Dendritic cell treated with granulocyte-macrophage colony-stimulating factor and Interleukin-4, amounts not matched to agents 40 ng/mL and 50 ng/mL, for 4 days (primary cell): Measurements from ENCODE around the gene OXSR1.
"Not testable (repeated sequence)": the region's sequence is repeated elsewhere in the genome, so short reads cannot be mapped to it uniquely, and the experiment has no call there.

Experiments used
- H3K27ac Mint-ChIP-seq: one replicate; pipeline ENCODE4 v1.8.0; 2022; ENCODE audit warnings: mild to moderate bottlenecking, mixed read lengths
- H3K27me3 Mint-ChIP-seq: one replicate; pipeline ENCODE4 v1.8.0; 2022; ENCODE audit warnings: mild to moderate bottlenecking, mixed read lengths
- H3K36me3 Mint-ChIP-seq: one replicate; pipeline ENCODE4 v1.8.0; 2022; ENCODE audit warnings: low read depth, mixed read lengths
- H3K4me1 Mint-ChIP-seq: one replicate; pipeline ENCODE4 v1.8.0; 2022; ENCODE audit warnings: low read depth, mixed read lengths
- H3K4me3 Mint-ChIP-seq: one replicate; pipeline ENCODE4 v1.8.0; 2022; ENCODE audit warnings: mild to moderate bottlenecking, moderate library complexity, mixed read lengths
- H3K9me3 Mint-ChIP-seq: one replicate; pipeline ENCODE4 v1.8.0; 2022; ENCODE audit warnings: mixed read lengths
- intact Hi-C: fragments of 100-400 bp; cut with micrococcal nuclease; formaldehyde crosslinking; loops from one replicate; pipeline ENCODE4 v1.15.0; 2022

OXSR1 gene

DNA sequence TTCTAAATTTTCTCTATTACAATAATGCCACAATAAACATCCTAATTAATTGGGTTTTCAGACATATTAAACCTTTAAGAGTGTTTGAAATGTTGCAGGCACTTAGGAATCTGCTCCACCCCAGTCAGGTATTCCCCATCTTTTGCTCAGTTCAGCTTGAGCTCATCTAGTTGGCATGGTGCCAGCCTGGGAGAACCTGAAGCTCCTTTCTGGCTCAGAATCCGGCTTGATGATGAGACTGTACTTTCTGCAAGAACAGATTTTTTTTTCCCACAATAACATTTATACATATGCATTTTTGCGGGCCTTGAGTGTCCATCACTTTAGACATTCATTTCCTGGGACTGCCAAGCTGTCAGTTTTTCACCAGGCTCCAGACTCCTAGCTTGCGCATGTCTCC lies 7.7 kb upstream of the OXSR1 start:
- Mint-ChIP-seq H3K9me3 (no peaks in the 10 kb centered on the region), H3K27me3 (no peaks in the 10 kb centered on the region), H3K36me3 (no peaks in the 10 kb centered on the region), H3K27ac (no peak overlapping the region), H3K4me3 (no peak overlapping the region), H3K4me1 (peaks cover 32% of the 10 kb centered on the region)
- intact Hi-C loops = no loop called here

- intact Hi-C loops = no loop called here
- Mint-ChIP-seq H3K27me3 (no peaks in the 10 kb centered on the region), H3K4me1 (peaks cover 23% of the 10 kb centered on the region), H3K9me3 (no peaks in the 10 kb centered on the region), H3K36me3 (no peaks in the 10 kb centered on the region), H3K4me3 (no peak overlapping the region), H3K27ac (peak overlapping the region; percentile 27)
Measured at GRCh38 chr3:38158472-38158871, 6.9 kb upstream of the OXSR1 start.

GRCh38 chr3:38160704-38161103 lies 4.6 kb upstream of the OXSR1 start:
- H3K27ac Mint-ChIP-seq, intact Hi-C loops, H3K27me3 Mint-ChIP-seq, H3K4me3 Mint-ChIP-seq, H3K36me3 Mint-ChIP-seq, H3K9me3 Mint-ChIP-seq: not testable (repeated sequence)
- peaks cover 19% of the 10 kb centered on the region for H3K4me1 Mint-ChIP-seq

DNA sequence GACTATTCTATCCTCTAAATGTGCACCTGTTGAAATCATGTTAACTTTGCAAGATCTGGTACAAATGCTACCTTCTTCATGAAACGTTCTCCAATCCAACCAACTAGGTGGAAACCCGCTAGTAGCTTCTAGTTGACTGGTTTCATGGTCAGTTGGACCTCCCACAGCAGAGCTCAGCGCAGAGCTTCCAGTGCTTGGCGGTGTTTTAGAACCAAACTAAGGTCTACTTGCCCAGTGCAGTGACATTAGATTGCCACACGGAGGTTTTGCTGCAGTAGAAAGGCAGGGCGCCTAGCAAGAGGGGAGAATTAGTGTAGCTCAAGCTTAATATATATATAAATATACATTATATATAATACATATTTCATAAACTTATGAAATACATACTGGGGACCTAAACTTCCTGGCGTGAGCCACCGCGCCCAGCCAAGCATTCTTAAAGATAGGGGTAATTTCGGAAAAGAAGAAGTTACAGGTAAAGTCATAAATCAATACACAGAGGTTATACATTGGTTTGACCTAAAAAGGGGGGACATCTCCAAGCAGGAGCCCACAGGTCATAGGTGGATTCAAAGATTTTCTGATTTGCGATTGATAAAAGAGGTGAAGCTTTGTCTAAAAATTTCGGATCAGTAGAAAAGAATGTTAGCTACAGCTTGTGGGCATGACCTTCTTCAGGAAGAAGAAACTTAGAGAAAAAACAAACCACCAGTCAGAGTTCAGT lies 2.1 kb upstream of the OXSR1 start:
- Mint-ChIP-seq H3K4me3 (no peak overlapping the region), H3K27me3 (no peaks in the 10 kb centered on the region), H3K9me3 (no peaks in the 10 kb centered on the region), H3K4me1 (peaks cover 43% of the 10 kb centered on the region), H3K27ac (peak overlapping the region; percentile 96), H3K36me3 (peaks cover 22% of the 10 kb centered on the region)
- intact Hi-C loops = no loop called here

GRCh38 chr3:38163841-38164642 lies 1.3 kb upstream of the OXSR1 start:
- no peaks in the 10 kb centered on the region for H3K27me3 Mint-ChIP-seq
- H3K4me3 Mint-ChIP-seq = peak overlapping the region; percentile 92
- H3K36me3 Mint-ChIP-seq = peaks cover 24% of the 10 kb centered on the region
- intact Hi-C loops = loop anchor here (1.0 kb wide), 1 partner anchor 12 kb away; no protein-coding TSS in a partner anchor
- H3K9me3 Mint-ChIP-seq = no peaks in the 10 kb centered on the region
- peak overlapping the region; percentile 96 for H3K27ac Mint-ChIP-seq
- H3K4me1 Mint-ChIP-seq = peaks cover 43% of the 10 kb centered on the region

DNA sequence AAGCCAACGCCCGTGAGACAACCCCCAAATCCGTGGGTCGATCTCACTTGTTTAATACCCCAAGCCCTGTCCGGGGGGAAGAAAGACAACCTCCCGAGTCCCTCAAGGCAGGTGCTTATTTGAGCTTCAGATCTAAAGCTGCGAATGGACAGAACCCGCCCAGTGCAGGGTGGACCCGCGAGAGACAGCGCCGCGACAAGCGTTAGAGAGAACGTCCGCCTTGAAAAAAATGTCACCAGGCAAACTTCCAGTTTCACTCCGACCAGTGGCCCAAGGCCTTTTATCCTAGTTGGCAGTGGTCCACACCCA lies 740 bp upstream of the OXSR1 start:
- Mint-ChIP-seq H3K36me3 (peaks cover 24% of the 10 kb centered on the region), H3K27me3 (no peaks in the 10 kb centered on the region), H3K4me1 (peaks cover 48% of the 10 kb centered on the region), H3K9me3 (no peaks in the 10 kb centered on the region), H3K27ac (peak overlapping the region; percentile 96), H3K4me3 (peak overlapping the region; percentile 92)
- intact Hi-C loops = loop anchor here (1.0 kb wide), 1 partner anchor 12 kb away; no protein-coding TSS in a partner anchor

- Mint-ChIP-seq H3K4me1 (peaks cover 50% of the 10 kb centered on the region), H3K9me3 (no peaks in the 10 kb centered on the region), H3K27me3 (no peaks in the 10 kb centered on the region), H3K27ac (peak overlapping the region; percentile 96), H3K36me3 (peaks cover 24% of the 10 kb centered on the region), H3K4me3 (peak overlapping the region; percentile 92)
- intact Hi-C loops = loop anchor here (1.0 kb wide), 1 partner anchor 29 kb away; the partner anchor contains the start of gene ACAA1
Measured at GRCh38 chr3:38165722-38166387, 518 bp downstream of the OXSR1 start.

DNA sequence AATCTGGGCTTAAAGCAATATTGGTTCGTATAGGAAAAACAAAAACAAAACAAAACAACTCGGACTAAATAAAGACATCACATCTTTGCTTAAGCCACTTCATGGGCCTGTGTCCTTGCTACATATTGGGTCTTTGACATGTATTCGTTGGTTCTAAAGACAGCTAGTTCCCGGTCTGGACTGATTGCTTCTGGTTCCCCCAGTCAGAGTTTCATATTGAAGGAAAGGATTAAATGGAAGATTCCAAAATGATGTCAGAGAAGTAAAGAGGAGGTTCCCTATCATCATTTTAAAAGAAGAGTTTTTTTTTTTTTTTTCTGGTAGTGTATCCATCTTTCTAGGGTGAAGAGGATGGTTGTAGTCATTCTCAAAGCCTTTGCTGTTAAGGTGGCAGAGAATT lies 2.3 kb downstream of the OXSR1 start:
- peaks cover 50% of the 10 kb centered on the region for H3K4me1 Mint-ChIP-seq

GRCh38 chr3:38168151-38169026 lies 3.1 kb downstream of the OXSR1 start:
- H3K4me1 Mint-ChIP-seq = peaks cover 50% of the 10 kb centered on the region
- no peaks in the 10 kb centered on the region for H3K9me3 Mint-ChIP-seq
- intact Hi-C loops = no loop called here

More for the DNA sequence above, 2.3 kb downstream of the OXSR1 start:
- H3K36me3 Mint-ChIP-seq = peaks cover 24% of the 10 kb centered on the region
- no peaks in the 10 kb centered on the region for H3K9me3 Mint-ChIP-seq
- intact Hi-C loops = no loop called here
- H3K27me3 Mint-ChIP-seq = no peaks in the 10 kb centered on the region
- H3K4me3 Mint-ChIP-seq = no peak overlapping the region
- no peak overlapping the region for H3K27ac Mint-ChIP-seq

DNA sequence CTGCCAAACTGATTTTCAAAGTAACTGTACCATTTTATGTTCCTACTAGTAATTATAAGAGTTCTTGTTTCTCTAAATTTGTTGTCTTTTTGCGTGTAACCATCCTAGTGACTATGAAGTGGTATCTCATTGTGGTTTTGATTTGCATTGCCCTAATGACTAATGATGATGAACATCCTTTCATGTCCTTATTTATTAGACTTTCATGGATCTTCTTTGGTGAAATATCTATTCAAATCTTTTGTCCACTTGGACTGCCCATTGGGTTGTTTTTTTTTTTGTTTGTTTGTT lies 3.6 kb downstream of the OXSR1 start:
- Mint-ChIP-seq H3K27ac (no peak overlapping the region), H3K4me3 (no peak overlapping the region), H3K4me1 (peaks cover 51% of the 10 kb centered on the region), H3K36me3 (peaks cover 24% of the 10 kb centered on the region), H3K9me3 (no peaks in the 10 kb centered on the region), H3K27me3 (no peaks in the 10 kb centered on the region)
- intact Hi-C loops = no loop called here

More at GRCh38 chr3:38168151-38169026, 3.1 kb downstream of the OXSR1 start:
- Mint-ChIP-seq H3K4me3 (no peak overlapping the region), H3K27ac (no peak overlapping the region), H3K27me3 (no peaks in the 10 kb centered on the region), H3K36me3 (peaks cover 24% of the 10 kb centered on the region)

DNA sequence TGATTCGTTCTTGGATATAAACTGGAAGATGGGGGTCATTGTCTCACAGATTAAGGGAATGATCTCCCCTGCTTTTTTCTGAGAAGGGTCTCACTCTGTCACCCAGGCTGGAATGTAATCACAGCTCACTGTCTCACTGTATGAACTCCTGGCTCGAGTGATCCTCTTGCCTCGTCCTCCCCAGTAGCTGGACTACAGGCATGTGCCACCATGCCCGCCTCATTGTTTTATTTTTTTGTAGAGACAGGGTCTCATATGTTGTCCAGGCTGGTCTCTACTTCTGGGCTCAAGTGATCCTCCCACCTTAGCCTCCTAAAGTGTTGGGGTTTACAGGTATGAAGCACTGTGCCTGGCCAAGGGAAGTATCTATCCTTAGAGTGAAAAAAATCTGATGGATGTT lies 5.4 kb downstream of the OXSR1 start:
- Mint-ChIP-seq H3K9me3 (no peaks in the 10 kb centered on the region), H3K4me1 (peaks cover 57% of the 10 kb centered on the region), H3K27ac (no peak overlapping the region), H3K36me3 (peaks cover 17% of the 10 kb centered on the region), H3K4me3 (no peak overlapping the region), H3K27me3 (no peaks in the 10 kb centered on the region)
- intact Hi-C loops = no loop called here

DNA sequence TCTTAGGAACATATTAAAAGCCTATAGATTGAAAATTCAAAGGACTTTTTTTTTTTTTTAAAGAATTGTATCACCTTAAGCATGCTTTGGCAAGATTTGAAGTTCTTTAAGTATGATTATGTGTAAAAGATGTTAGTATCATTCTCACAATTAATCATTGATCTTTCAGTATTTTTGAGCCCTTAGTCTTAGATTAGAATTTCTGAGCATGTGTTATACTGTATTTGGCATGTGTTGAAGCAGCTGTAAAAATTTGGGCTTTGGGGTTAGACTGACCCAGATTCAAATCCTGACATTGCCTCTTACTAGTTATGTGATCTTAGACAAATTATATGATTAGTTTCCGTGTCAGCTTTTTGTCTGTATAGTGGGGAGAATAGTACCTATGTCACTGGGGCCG lies 6.3 kb downstream of the OXSR1 start:
- H3K9me3 Mint-ChIP-seq = no peaks in the 10 kb centered on the region
- H3K4me3 Mint-ChIP-seq = no peak overlapping the region
- no peak overlapping the region for H3K27ac Mint-ChIP-seq
- H3K27me3 Mint-ChIP-seq = no peaks in the 10 kb centered on the region
- H3K4me1 Mint-ChIP-seq = peaks cover 50% of the 10 kb centered on the region
- peaks cover 11% of the 10 kb centered on the region for H3K36me3 Mint-ChIP-seq
- intact Hi-C loops = no loop called here

GRCh38 chr3:38173834-38174418 lies 8.6 kb downstream of the OXSR1 start:
- peaks cover 13% of the 10 kb centered on the region for H3K36me3 Mint-ChIP-seq
- intact Hi-C loops = no loop called here
- H3K9me3 Mint-ChIP-seq = no peaks in the 10 kb centered on the region
- H3K27ac Mint-ChIP-seq = no peak overlapping the region
- H3K27me3 Mint-ChIP-seq = no peaks in the 10 kb centered on the region
- H3K4me1 Mint-ChIP-seq = peaks cover 27% of the 10 kb centered on the region
- no peak overlapping the region for H3K4me3 Mint-ChIP-seq
